ENCODE results near the gene RNF113B. TPM values are rescaled to one million over a fixed set of nuclear protein-coding genes. Genes with fewer than 3 reads are reported as not detected.

Gene RNF113B
- total RNA-seq, 1 experiment from 2014 or later, result not detected

- intact Hi-C loops (cut with micrococcal nuclease; ENCODE audit: unreplicated experiment), result no loop called here
Measured at GRCh38 chr13:98198683-98199082, 21.6 kb upstream of the RNF113B start.

GRCh38 chr13:98195054-98195791 is 18.2 kb upstream of the RNF113B start:
- Histone ChIP-seq H3K36me3 (ENCODE audit: low read depth) (no peaks in the 10 kb centered on the region), H3K4me1 (replicated peaks; ENCODE audit: insufficient read depth) (no peaks in the 10 kb centered on the region), H3K27me3 (ENCODE audit: insufficient read depth, low read depth) (no peaks in the 10 kb centered on the region), H3K79me2 (ENCODE audit: low read depth) (0 out of 2 replicates have a peak, but pooled peaks cover 4% of the 10 kb centered on the region), H3K27ac (no peak overlapping the region), H2AFZ (no peak overlapping the region), H3K4me3 (no peak overlapping the region), H3K9me3 (ENCODE audit: insufficient read depth, low read depth) (no peaks in the 10 kb centered on the region; the same call in 1 of the 2 replicates), H3K4me2 (no peak overlapping the region), H3F3A (ENCODE audit: insufficient read depth, low read depth) (no peaks in the 10 kb centered on the region), H3K9me2 (ENCODE audit: insufficient read depth) (no peaks in the 10 kb centered on the region), H4K20me1 (ENCODE audit: insufficient read depth) (no peaks in the 10 kb centered on the region)
- no TSS peak for BruUV-seq (replicated peaks)
- intact Hi-C loops (cut with micrococcal nuclease; ENCODE audit: unreplicated experiment), result no loop called here
- DNase-seq, result no peak
- TF ChIP-seq EZH2 (IDR thresholded peaks at IDR 0.05; ENCODE audit: low read depth) (no peak), CTCF (conservative IDR thresholded peaks at IDR 0.05) (no peak)
- CTCF ChIA-PET, result no interaction called here
- POLR2A ChIA-PET (ENCODE audit: unreplicated experiment), result no interaction called here

More at GRCh38 chr13:98198683-98199082, 21.6 kb upstream of the RNF113B start:
- TF ChIP-seq EZH2 (IDR thresholded peaks at IDR 0.05; ENCODE audit: low read depth) (no peak), CTCF (conservative IDR thresholded peaks at IDR 0.05) (no peak)
- ChIA-PET POLR2A (ENCODE audit: unreplicated experiment) (no interaction called here), CTCF (no interaction called here)
- Histone ChIP-seq H3K27ac (no peak overlapping the region), H3K4me1 (replicated peaks; ENCODE audit: insufficient read depth) (no peaks in the 10 kb centered on the region), H3F3A (ENCODE audit: insufficient read depth, low read depth) (no peaks in the 10 kb centered on the region), H3K4me3 (no peak overlapping the region), H2AFZ (no peak overlapping the region), H3K27me3 (ENCODE audit: insufficient read depth, low read depth) (no peaks in the 10 kb centered on the region), H3K9me3 (ENCODE audit: insufficient read depth, low read depth) (no peaks in the 10 kb centered on the region; the same call in 1 of the 2 replicates), H4K20me1 (ENCODE audit: insufficient read depth) (no peaks in the 10 kb centered on the region), H3K79me2 (ENCODE audit: low read depth) (0 out of 2 replicates have a peak, but pooled peaks cover 4% of the 10 kb centered on the region), H3K4me2 (no peak overlapping the region), H3K9me2 (ENCODE audit: insufficient read depth) (no peaks in the 10 kb centered on the region), H3K36me3 (ENCODE audit: low read depth) (no peaks in the 10 kb centered on the region)
- no peak for DNase-seq
- no TSS peak for BruUV-seq (replicated peaks)

DNA sequence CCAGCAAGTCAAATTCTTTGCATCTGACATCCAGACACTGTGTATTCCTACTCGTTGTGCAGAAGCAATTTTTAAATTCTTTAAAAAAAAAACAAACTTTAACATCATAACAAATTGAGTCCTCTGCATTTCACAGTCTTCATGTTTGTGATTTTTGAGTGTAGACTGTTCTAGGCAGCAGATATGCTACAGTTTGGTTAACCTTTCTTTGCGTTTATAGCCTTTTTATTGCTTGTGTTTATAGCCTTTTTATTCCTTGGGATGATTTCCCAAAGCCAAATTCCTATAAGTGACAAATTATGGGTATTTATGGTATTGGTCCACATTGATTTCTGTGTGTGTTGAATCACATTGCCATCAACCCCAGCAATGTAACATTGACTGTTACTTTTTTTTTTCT is 14.9 kb upstream of the RNF113B start:
- no TSS peak for BruUV-seq (replicated peaks)
- intact Hi-C loops (cut with micrococcal nuclease; ENCODE audit: unreplicated experiment), result no loop called here

More for the DNA sequence above, 14.9 kb upstream of the RNF113B start:
- Histone ChIP-seq H3K4me2 (no peak overlapping the region), H3K4me1 (replicated peaks; ENCODE audit: insufficient read depth) (no peaks in the 10 kb centered on the region), H4K20me1 (ENCODE audit: insufficient read depth) (no peaks in the 10 kb centered on the region), H3K36me3 (ENCODE audit: low read depth) (no peaks in the 10 kb centered on the region), H3K9me2 (ENCODE audit: insufficient read depth) (no peaks in the 10 kb centered on the region), H3K27ac (no peak overlapping the region), H3F3A (ENCODE audit: insufficient read depth, low read depth) (no peaks in the 10 kb centered on the region), H3K4me3 (no peak overlapping the region), H3K79me2 (ENCODE audit: low read depth) (0 out of 2 replicates have a peak, but pooled peaks cover 4% of the 10 kb centered on the region), H3K9me3 (ENCODE audit: insufficient read depth, low read depth) (no peaks in the 10 kb centered on the region; the same call in 1 of the 2 replicates), H3K27me3 (ENCODE audit: insufficient read depth, low read depth) (no peaks in the 10 kb centered on the region), H2AFZ (no peak overlapping the region)
- POLR2A ChIA-PET (ENCODE audit: unreplicated experiment), result no interaction called here
- TF ChIP-seq EZH2 (IDR thresholded peaks at IDR 0.05; ENCODE audit: low read depth) (no peak), CTCF (conservative IDR thresholded peaks at IDR 0.05) (no peak)
- no peak for DNase-seq
- CTCF ChIA-PET, result no interaction called here

All from PC-9 (cell line).